Calu3 (cell line): ENCODE results near the gene SLC39A2. TPM values are rescaled to one million over a fixed set of nuclear protein-coding genes. Genes with fewer than 3 reads are reported as not detected.

Source experiments
- BruUV-seq: library from RNA; stranded (reverse); fragments of 400-500 nt; replicated peaks from 2 replicates; lab custom pipeline; 2021; lab: Mats Ljungman, UMichigan
- CTCF ChIA-PET: fragments of 300-600 bp; sonication (Branson Sonifier 250); formaldehyde crosslinking; loops from one replicate; lab custom pipeline; 2022; ENCODE audit warnings: antibody characterized with exemption; lab: Charles Lee
- DNase-seq: peaks from one replicate; pipeline ENCODE4 v3.0.0; 2022
- H3K27ac Mint-ChIP-seq: one replicate; pipeline ENCODE4 v1.8.0; 2022; ENCODE audit warnings: mixed read lengths; ENCODE audit not compliant: unreplicated experiment
- H3K27me3 Mint-ChIP-seq: one replicate; pipeline ENCODE4 v1.8.0; 2022; ENCODE audit warnings: mixed read lengths; ENCODE audit not compliant: unreplicated experiment
- H3K36me3 Mint-ChIP-seq: one replicate; pipeline ENCODE4 v1.8.0; 2022; ENCODE audit warnings: mild to moderate bottlenecking, moderate library complexity, mixed read lengths; ENCODE audit not compliant: insufficient read depth, unreplicated experiment
- H3K4me1 Mint-ChIP-seq: one replicate; pipeline ENCODE4 v1.8.0; 2022; ENCODE audit warnings: mild to moderate bottlenecking, low read depth, mixed read lengths; ENCODE audit not compliant: unreplicated experiment
- H3K4me3 Mint-ChIP-seq: one replicate; pipeline ENCODE4 v1.8.0; 2022; ENCODE audit warnings: mild to moderate bottlenecking, low read depth, moderate library complexity, mixed read lengths; ENCODE audit not compliant: unreplicated experiment
- H3K9me3 Mint-ChIP-seq: one replicate; pipeline ENCODE4 v1.8.0; 2022; ENCODE audit warnings: low read depth, mixed read lengths; ENCODE audit not compliant: unreplicated experiment
- intact Hi-C: fragments of 100-400 bp; cut with micrococcal nuclease; formaldehyde crosslinking; loops from one replicate; pipeline ENCODE4 v1.10.0; 2022; ENCODE audit not compliant: unreplicated experiment
- total RNA-seq: library from RNA; stranded (reverse); gene quantifications from 2 replicates; pipeline ENCODE4 v1.2.3, GENCODE V29; 2022
- TF ChIP-seq, protein P1 (sequence below): fragments of 200-600 bp; IDR thresholded peaks from one replicate; pipeline ENCODE4 v1.8.0; 2022; ENCODE audit warnings: antibody characterized with exemption; ENCODE audit not compliant: unreplicated experiment

SLC39A2 gene
- total RNA-seq, 1 experiment from 2014 or later = not detected

DNA sequence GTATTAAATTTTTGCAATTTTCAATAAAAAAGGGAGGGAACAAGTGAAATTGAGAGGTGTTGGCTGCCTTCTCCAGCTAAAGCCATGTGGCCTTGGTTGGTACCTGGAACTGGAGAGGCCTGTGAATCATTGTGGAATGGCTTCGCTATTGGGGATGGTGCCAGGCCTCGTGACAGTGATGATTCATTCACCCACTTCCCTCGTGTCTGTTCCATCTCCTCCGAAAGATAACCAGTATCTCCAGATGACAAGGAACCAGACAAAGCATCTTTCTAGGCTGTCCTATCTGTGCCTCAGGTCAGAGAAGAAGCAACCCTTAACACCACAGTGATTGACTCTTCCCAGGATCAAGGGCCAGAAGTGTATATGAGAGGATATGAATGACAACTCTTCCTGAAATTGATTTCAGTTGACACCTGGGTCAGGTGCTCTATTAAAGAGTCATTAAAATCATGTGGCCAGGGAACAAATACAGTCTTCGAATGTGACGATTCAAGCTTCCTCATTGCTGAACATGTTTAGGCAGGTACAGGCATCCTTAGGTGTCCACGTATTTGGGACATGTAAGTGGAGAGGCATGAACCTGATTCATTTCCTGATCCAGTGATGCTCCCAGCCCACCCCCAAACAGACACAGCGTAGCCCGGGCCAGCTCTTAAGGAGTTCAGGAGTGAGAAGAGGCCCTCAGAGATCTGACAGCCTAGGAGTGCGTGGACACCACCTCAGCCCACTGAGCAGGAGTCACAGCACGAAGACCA is 42.8 kb downstream of the SLC39A2 start, which contains the start of gene RNASE7:
Gene RNASE7, plus strand, starts transcription at position 687 of the 758 bp plus-strand sequence. CDS start 631 bp downstream, outside the sequence.
- TF ChIP-seq, protein P1, sequence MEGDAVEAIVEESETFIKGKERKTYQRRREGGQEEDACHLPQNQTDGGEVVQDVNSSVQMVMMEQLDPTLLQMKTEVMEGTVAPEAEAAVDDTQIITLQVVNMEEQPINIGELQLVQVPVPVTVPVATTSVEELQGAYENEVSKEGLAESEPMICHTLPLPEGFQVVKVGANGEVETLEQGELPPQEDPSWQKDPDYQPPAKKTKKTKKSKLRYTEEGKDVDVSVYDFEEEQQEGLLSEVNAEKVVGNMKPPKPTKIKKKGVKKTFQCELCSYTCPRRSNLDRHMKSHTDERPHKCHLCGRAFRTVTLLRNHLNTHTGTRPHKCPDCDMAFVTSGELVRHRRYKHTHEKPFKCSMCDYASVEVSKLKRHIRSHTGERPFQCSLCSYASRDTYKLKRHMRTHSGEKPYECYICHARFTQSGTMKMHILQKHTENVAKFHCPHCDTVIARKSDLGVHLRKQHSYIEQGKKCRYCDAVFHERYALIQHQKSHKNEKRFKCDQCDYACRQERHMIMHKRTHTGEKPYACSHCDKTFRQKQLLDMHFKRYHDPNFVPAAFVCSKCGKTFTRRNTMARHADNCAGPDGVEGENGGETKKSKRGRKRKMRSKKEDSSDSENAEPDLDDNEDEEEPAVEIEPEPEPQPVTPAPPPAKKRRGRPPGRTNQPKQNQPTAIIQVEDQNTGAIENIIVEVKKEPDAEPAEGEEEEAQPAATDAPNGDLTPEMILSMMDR = no peak
- Mint-ChIP-seq H3K9me3 (no peaks in the 10 kb centered on the region), H3K27ac (no peak within 1 kb of the TSS), H3K4me3 (no peak within 1 kb of the TSS), H3K27me3 (peaks cover 59% of the 10 kb centered on the region), H3K36me3 (no peaks in the 10 kb centered on the region), H3K4me1 (peaks cover 36% of the 10 kb centered on the region)
- BruUV-seq = no TSS peak
- DNase-seq = no peak
- CTCF ChIA-PET = interaction anchor here (1.4 to 6.7 kb wide), 2 partner anchors 27 to 31 kb away, joined by 4 to 93 read pairs; no protein-coding TSS in a partner anchor
- intact Hi-C loops = loop anchor here (10.0 kb wide), 1 partner anchor 187 kb away; no protein-coding TSS in a partner anchor

- H3K27ac Mint-ChIP-seq = no peak overlapping the region
- CTCF ChIA-PET = interaction anchor here (6.7 kb wide), 1 partner anchor 28 kb away, joined by 93 read pairs; no protein-coding TSS in a partner anchor
- no TSS peak for BruUV-seq
- DNase-seq = no peak
- H3K36me3 Mint-ChIP-seq = no peaks in the 10 kb centered on the region
- H3K4me1 Mint-ChIP-seq = peaks cover 34% of the 10 kb centered on the region
- H3K9me3 Mint-ChIP-seq = no peaks in the 10 kb centered on the region
- TF ChIP-seq, protein P1 = no peak
- no peak overlapping the region for H3K4me3 Mint-ChIP-seq
- intact Hi-C loops = loop anchor here (10.0 kb wide), 1 partner anchor 188 kb away; no protein-coding TSS in a partner anchor
- peaks cover 60% of the 10 kb centered on the region for H3K27me3 Mint-ChIP-seq
Measured at GRCh38 chr14:21042918-21043317, 43.8 kb downstream of the SLC39A2 start.

GRCh38 chr14:21043387-21043973 is 44.4 kb downstream of the SLC39A2 start:
- intact Hi-C loops = loop anchor here (10.0 kb wide), 1 partner anchor 189 kb away; no protein-coding TSS in a partner anchor

More at GRCh38 chr14:21043387-21043973, 44.4 kb downstream of the SLC39A2 start:
- peaks cover 28% of the 10 kb centered on the region for H3K4me1 Mint-ChIP-seq
- no peaks in the 10 kb centered on the region for H3K9me3 Mint-ChIP-seq
- no peak overlapping the region for H3K27ac Mint-ChIP-seq
- TF ChIP-seq, protein P1 = no peak
- no TSS peak for BruUV-seq
- H3K27me3 Mint-ChIP-seq = peaks cover 57% of the 10 kb centered on the region
- no peak overlapping the region for H3K4me3 Mint-ChIP-seq
- CTCF ChIA-PET = interaction anchor here (6.7 kb wide), 1 partner anchor 28 kb away, joined by 93 read pairs; no protein-coding TSS in a partner anchor
- H3K36me3 Mint-ChIP-seq = no peaks in the 10 kb centered on the region
- no peak for DNase-seq
